NCI-H446 (cell line): ENCODE data around the gene PDE4D.

Source experiments
- DNase-seq, 2 experiments: peaks; one replicate each; lab custom pipeline; 2025; lab: John Stamatoyannopoulos, UW

Gene PDE4D

GRCh38 chr5:59741599-59741998, 151.9 kb downstream of the PDE4D start:
- no peak for DNase-seq

GRCh38 chr5:59738024-59738423, 155.5 kb downstream of the PDE4D start:
- no peak for DNase-seq

- no peak for DNase-seq
These were observed 160.7 kb downstream of the PDE4D start for GRCh38 chr5:59732806-59733205.

DNA sequence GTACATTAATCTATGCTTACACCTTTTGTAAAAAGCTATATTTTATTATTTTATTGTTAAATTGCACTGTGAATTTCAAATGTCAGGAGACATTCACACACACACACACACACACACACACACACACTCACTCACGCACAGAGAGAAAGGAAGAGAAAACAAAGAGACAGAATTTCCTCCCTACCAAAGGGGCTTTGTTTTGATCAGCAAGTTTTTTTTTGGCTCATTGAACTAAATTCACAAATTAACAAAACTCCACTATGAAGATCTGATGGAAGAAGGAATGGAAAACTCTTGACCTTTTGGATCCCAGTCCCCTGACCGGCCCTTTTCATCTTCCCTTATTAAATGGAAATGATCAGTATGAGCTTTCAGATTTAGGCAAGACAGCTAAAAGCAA, 161.2 kb downstream of the PDE4D start:
- no peak for DNase-seq

DNA sequence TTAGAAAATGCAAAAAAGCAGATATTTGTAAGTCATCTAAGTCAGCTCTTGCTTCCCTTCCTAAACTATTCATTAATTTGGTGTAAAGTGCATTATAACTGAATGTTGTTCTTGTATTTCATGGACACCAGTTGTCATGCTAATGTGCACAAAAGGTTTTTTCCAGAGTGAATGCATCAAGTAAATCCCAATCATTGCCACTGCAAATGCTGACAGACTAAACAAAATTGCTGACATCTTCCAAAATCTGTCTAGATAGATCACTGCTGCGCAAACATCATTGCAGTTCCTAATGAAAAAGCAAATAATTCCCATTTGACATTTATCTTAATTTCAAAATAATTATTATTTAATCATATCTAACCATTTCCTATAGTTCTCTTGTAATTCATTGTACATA, 161.7 kb downstream of the PDE4D start:
- DNase-seq, result no peak

DNA sequence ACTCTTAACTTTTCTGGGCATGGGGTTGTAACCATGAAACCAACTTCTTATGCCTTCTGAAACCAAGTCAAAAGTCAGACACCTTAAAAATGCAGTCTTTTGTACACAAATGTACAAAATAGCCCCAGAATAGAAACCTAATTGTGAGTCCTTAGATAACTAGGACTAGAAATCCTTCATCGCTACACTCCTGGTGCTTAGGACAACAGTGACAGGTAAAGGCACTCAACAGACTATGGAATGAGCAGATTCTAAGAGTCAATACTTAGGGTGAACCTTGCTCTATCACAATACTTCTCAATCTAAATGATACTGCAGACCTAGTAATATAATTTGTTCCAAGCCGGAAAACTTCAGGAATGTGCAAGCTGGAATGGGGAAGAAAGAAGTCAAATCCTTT, 163.7 kb downstream of the PDE4D start:
- DNase-seq, result no peak

GRCh38 chr5:59729357-59729756, 164.2 kb downstream of the PDE4D start:
- DNase-seq, result no peak

GRCh38 chr5:59728356-59728755, 165.2 kb downstream of the PDE4D start:
- peak in 1 of 2 experiments; percentile 7 for DNase-seq

- no peak for DNase-seq
These were observed 166.3 kb downstream of the PDE4D start for GRCh38 chr5:59727186-59727585.

DNA sequence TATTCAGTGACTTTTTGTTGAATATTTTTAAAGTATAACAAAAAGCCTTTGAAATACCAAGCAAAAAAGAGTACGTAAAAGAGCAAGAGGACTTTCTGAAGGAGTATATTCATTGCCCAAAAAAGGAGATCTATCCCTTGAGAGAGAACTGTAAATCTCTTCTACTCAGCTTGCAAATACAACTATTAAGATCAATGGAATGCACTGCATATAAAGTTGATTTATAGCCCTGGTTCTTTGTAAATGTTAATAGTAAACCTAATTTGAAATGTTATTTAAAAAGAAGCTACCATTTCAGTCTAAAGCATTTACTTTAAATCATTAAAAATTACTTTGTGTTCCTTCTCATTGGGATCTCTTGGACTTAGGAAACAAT, 168.1 kb downstream of the PDE4D start:
- no peak for DNase-seq

DNA sequence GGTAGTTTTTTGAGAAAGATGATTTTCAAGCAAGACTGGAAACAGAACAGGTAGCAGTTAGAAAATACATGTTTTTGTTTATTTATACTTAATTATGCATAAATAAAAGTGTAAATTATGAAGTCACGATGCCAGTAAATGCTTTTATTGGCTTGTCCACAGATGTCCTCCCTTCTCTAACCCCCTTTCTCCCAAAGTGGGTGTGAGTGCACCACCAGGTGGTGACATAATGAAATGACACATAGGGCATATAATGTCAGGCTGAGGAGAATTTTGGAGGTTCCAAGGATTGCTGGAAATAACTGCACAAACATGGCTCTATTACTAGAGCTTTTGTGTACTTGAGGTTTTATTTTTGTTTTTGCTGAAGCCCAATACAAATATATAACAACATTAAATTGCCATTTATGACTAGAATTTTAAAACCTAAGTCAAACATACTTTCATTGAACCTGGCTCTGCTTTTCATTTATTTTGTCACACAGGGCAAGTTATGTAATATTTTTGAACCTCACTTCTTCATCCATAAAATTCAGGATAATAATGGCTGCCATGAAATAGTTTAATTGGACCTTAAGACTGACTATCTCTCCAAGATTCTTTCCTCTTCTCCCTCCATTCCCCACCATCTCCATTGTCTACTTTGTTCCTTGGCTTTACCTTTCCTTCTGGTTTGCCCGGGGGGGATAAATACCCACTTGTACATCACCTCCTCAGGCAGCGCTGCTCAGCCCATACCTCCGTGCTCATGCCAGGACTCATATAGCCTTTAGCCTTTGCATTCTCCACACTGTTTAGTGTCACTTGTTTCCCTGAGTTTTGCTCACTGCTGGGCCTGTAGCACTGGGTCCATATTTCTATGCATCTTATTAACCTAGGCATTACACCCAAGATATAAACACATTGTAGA, 168.8 kb downstream of the PDE4D start:
- DNase-seq, result peak; percentile 59 to 75

GRCh38 chr5:59722874-59723273, 170.7 kb downstream of the PDE4D start:
- DNase-seq, result no peak

DNA sequence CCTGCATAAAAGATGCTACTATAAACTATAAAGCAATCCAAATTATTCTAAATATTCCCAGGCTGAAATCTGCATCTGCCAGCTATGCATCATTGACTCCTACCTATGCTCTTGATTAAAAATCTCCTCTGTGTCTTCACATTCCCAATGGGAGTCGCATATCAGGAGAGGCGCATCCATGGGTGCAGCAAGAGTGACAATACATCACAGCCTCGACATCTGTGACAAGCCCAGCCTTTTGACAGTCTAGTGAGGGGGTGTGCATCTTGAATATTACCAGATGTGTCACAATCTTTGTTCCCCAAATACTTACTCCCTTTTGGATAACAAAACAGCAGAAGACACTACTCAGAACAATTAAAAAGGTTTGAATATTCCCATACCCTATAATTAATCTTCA, 171.8 kb downstream of the PDE4D start:
- no peak for DNase-seq

GRCh38 chr5:59720063-59720462, 173.5 kb downstream of the PDE4D start:
- no peak for DNase-seq

DNA sequence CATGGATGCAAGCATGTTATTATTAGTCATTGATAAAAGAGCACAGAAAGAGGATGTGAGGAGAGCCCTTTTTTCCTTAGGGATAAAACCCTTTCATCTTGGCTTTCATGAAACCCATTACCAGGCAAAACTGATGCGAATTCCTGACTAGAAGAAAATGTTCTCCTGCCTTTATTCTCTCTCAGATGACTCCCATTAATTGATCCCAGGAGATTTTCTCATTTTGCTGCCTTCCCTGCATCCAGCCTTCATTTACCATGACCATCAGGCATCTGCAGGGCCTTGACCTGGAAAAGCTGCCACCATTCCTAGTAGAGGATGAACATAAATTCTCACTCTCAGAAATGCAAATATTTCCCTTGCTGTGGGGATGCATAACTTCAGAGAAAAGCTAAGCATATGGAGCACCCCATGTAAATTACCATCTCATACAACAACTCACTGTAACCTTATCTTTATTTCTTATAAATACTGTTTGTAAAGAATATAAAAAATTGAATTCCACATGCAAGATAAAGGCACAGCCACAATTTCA, 176.5 kb downstream of the PDE4D start:
- no peak for DNase-seq

- DNase-seq, result no peak
These were observed 177.5 kb downstream of the PDE4D start for GRCh38 chr5:59716029-59716428.

GRCh38 chr5:59715228-59715627, 178.3 kb downstream of the PDE4D start:
- DNase-seq, result no peak

DNA sequence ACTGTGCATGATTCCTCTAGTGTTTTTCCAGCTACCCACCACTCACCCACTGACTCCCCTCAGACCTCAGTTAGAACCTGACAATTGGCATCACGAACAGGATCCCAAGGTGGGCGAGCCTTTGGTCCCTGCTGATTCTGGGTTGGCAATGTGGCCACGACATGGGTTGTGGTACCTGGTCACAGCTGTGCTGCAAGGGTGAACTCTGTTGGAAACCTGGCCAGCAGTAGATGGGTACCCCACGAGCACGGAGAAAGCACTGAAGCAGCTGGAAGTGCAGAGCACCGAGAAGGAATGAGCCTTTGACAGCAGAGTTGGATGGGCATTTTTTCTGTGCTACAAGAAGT, 180.1 kb downstream of the PDE4D start:
- no peak for DNase-seq

GRCh38 chr5:59712836-59713497, 180.6 kb downstream of the PDE4D start:
- no peak for DNase-seq

DNA sequence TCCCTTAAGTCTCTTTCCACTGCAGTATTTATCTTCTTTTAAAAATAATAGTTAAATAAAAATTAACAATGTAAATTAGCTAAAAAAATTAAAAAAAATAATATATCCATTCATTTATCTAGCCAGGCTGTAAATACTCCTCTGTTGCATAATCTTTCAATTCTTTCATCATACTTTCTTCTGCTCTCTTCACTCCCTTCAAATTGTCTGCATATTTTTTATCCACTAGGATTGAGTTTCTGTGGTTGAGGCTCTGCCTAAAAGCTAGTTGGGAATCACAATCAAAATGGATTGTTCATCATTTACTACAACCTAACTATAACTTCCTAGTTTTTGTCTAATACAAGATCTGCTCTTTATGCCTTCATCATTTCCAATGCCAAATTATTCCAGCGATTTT, 182.2 kb downstream of the PDE4D start:
- no peak for DNase-seq

DNA sequence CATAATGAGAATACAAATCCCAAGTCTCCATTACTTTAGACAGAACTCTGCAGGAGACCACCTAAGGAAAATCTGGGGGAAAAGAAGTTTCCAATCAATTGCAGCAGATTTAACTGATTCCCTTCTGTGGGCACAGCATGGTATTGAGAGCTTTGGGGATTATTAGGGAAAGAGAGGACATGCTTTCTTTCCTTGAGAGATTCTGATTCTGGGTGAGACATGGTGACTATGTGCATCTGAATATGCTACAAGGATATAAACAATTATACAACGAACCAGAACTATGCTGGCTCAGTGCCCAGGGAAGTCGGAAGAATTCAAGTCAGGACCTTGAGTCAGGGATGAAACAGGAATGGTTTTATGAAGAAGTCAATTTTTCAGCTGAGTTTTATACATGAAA, 183.7 kb downstream of the PDE4D start:
- peak in 1 of 2 experiments; percentile 31 for DNase-seq

DNA sequence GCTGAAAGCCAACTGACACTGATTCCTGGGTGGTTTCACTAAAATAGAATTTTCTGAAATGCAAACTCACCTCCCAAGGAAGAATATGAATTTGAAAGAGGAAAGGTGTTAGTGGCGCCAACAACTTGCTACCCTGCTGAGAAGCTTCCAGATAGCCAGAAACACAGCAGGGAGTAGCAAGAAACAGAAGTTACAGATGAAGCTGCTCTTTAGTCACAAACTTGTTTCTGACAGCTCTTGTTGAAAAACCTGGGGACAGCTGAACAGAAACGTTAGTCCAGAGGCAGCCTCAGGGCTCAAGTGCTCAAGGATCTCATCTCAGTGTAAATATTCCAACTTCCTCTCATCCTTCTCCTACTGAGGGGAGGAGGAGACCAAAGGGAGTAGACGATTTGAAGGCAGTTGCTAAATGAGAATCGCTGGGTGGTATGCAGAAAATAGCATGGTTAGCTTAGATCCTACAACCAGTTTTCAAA, 184.1 kb downstream of the PDE4D start:
- DNase-seq, result peak in 1 of 2 experiments; percentile 44

DNA sequence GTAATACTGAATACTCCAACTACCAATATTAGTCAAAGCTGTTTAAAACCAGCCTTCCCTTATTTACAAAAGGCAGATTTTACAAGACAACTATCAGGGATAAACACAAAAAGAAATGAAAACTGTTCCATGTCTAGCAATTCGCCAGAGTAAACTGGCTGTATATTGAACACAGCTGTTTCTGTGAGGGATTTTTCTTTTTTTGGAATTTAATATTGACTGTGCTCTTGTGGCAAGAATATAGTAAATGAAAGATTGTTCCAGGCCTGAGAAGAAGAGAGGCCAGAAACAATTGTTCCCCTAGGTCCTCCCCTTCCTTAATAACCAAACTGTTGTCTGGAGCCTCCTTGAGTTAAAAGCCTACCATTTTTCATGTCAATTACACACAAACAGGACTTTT, 188.6 kb downstream of the PDE4D start:
- no peak for DNase-seq
